Esophagus squamous epithelium (tissue), 4 donors: ENCODE results near the gene CYP4F22.

Experiments
- POLR2A ChIP-seq, 4 donors: fragments of 450-650 bp; IDR thresholded peaks; one replicate each; pipeline ENCODE4 v1.6.1; 2017; ENCODE audit warnings: antibody characterized with exemption in 4 of 4, mild to moderate bottlenecking in 4 of 4, moderate library complexity in 3 of 4
- TF ChIP-seq, protein P1 (sequence below), 6 experiments: fragments of 450-650 bp in 4 of 6; fragments of 200-600 bp in 2 of 6; sonication (generic) in 2 of 6; IDR thresholded peaks; one replicate each; pipeline ENCODE4 v1.5.1; 2016 to 2019; ENCODE audit warnings: antibody characterized with exemption in 6 of 6, mild to moderate bottlenecking in 4 of 6, moderate library complexity in 4 of 6

DNA sequence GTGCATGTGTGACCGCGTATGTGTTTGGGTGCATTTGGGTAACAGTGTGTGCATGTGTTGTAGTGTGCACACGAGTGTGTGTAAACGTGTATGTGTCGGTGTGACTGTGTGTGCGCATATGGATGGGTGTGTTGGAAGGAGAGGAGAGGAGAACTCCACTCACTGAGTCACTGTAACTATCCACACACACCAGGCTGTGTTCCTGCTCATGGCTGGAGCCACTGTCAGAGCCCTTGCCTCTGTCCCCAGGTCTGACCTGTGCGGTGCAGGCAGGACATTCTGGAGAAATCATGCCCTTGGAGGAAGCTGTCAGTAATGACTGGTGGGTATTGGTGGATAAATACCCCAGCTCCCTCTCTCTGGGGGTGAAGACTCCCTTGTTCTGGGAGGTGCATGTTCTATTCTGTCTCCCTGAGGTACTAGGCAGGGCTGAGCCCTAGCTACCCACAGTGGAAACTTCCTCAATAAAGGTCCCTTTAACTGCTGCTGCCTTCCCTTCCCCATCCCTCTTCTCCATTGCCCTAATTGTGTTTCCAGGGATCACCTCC is 48.4 kb downstream of the CYP4F22 start:
- TF ChIP-seq, protein P1, sequence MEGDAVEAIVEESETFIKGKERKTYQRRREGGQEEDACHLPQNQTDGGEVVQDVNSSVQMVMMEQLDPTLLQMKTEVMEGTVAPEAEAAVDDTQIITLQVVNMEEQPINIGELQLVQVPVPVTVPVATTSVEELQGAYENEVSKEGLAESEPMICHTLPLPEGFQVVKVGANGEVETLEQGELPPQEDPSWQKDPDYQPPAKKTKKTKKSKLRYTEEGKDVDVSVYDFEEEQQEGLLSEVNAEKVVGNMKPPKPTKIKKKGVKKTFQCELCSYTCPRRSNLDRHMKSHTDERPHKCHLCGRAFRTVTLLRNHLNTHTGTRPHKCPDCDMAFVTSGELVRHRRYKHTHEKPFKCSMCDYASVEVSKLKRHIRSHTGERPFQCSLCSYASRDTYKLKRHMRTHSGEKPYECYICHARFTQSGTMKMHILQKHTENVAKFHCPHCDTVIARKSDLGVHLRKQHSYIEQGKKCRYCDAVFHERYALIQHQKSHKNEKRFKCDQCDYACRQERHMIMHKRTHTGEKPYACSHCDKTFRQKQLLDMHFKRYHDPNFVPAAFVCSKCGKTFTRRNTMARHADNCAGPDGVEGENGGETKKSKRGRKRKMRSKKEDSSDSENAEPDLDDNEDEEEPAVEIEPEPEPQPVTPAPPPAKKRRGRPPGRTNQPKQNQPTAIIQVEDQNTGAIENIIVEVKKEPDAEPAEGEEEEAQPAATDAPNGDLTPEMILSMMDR (IDR thresholded peaks at IDR 0.05) = no peak
- TF ChIP-seq POLR2A (IDR thresholded peaks at IDR 0.05) = no peak
